SK-N-SH (cell line): ENCODE measurements around the gene DPYSL4. TPM values are rescaled to one million over a fixed set of nuclear protein-coding genes. Genes with fewer than 3 reads are reported as not detected.
A peak's percentile ranks its signal among the peaks of the same experiment; 100 is the strongest.

Experiments
- CTCF ChIA-PET: fragments of 300-600, 350-600 bp; formaldehyde crosslinking; extraction: SDS; loops from one replicate; lab custom pipeline; 2021; lab: Yijun Ruan, JAX
- POLR2A ChIA-PET: fragments of 350-600 bp; sonication (Branson Sonifier 250); formaldehyde crosslinking; extraction: SDS; loops from one replicate; lab custom pipeline; 2020; ENCODE audit warnings: antibody characterized with exemption, inconsistent platforms; lab: Yijun Ruan, JAX
- DNase-seq: peaks from one replicate; pipeline ENCODE4 v3.0.0; 2012
- H2AFZ ChIP-seq: fragments of 200-600 bp; sonication (generic); 2 replicates; pipeline ENCODE4 v1.8.1; 2016; ENCODE audit warnings: antibody characterized with exemption, mild to moderate bottlenecking, low read depth
- H3F3A ChIP-seq: fragments of 200-600 bp; sonication (generic); replicated peaks from 2 replicates; pipeline ENCODE3; 2016; ENCODE audit warnings: antibody characterized with exemption, mild to moderate bottlenecking; ENCODE audit not compliant: insufficient read depth
- H3K27ac ChIP-seq, 2 experiments: fragments of 200-500 bp in 1 of 2; fragments of 200-600 bp in 1 of 2; sonication (Bioruptor generic) in 1 of 2; sonication (generic), shearing (Covaris generic) in 1 of 2; 2 replicates each; pipeline versions ENCODE4 v1.5.1 to v1.6.1; 2014 to 2016; ENCODE audit warnings: low read depth in 2 of 2, inconsistent platforms in 1 of 2, low read length in 1 of 2, mild to moderate bottlenecking in 1 of 2, mixed read lengths in 1 of 2
- H3K27me3 ChIP-seq: fragments of 200-600 bp; sonication (generic), shearing (Covaris generic); 2 replicates; pipeline ENCODE4 v1.6.1; 2016; ENCODE audit warnings: mixed run types; ENCODE audit not compliant: insufficient read depth
- H3K36me3 ChIP-seq, 2 experiments: fragments of 200-500 bp in 1 of 2; fragments of 200-600 bp in 1 of 2; sonication (Bioruptor generic) in 1 of 2; sonication (generic) in 1 of 2; replicated peaks in 1 of 2; 2 replicates each; pipeline versions ENCODE3 to v1.5.1; 2014 to 2016; ENCODE audit warnings: low read length in 1 of 2, mild to moderate bottlenecking in 1 of 2; ENCODE audit not compliant: insufficient read depth in 2 of 2, control insufficient read depth in 1 of 2
- H3K4me1 ChIP-seq, 2 experiments: fragments of 200-500 bp in 1 of 2; fragments of 200-600 bp in 1 of 2; sonication (Bioruptor generic) in 1 of 2; sonication (generic), shearing (Covaris generic) in 1 of 2; 2 replicates each; pipeline versions ENCODE4 v1.5.1 to v1.6.1; 2014 to 2016; ENCODE audit warnings: low read depth in 1 of 2, low read length in 1 of 2, mixed run types in 1 of 2; ENCODE audit not compliant: insufficient read depth in 2 of 2, control insufficient read depth in 1 of 2
- H3K4me2 ChIP-seq: fragments of 200-600 bp; sonication (generic), shearing (Covaris generic); 2 replicates; pipeline ENCODE4 v1.6.1; 2017; ENCODE audit warnings: mixed run types
- H3K4me3 ChIP-seq, 2 experiments: fragments of 200-500 bp in 1 of 2; fragments of 200-600 bp in 1 of 2; sonication (Bioruptor generic) in 1 of 2; sonication (generic), shearing (Covaris generic) in 1 of 2; 2 replicates each; pipeline versions ENCODE4 v1.5.1 to v1.8.1; 2014 to 2016; ENCODE audit warnings: low read depth in 2 of 2, inconsistent platforms in 1 of 2, low read length in 1 of 2, mild to moderate bottlenecking in 1 of 2, mixed read lengths in 1 of 2, moderate library complexity in 1 of 2
- H3K79me2 ChIP-seq: fragments of 200-600 bp; sonication (generic); 2 replicates; pipeline ENCODE4 v1.8.1; 2017; ENCODE audit warnings: mild to moderate bottlenecking; ENCODE audit not compliant: insufficient read depth
- H3K9ac ChIP-seq: fragments of 200-600 bp; sonication (generic); 2 replicates; pipeline ENCODE4 v1.6.1; 2017; ENCODE audit warnings: mixed run types
- H3K9me2 ChIP-seq: fragments of 200-600 bp; sonication (generic); 2 replicates; pipeline ENCODE4 v1.6.1; 2017; ENCODE audit warnings: mixed run types
- H3K9me3 ChIP-seq: fragments of 200-600 bp; sonication (generic); 2 replicates; pipeline ENCODE4 v1.6.1; 2017; ENCODE audit warnings: mixed run types, mild to moderate bottlenecking, moderate library complexity
- H4K20me1 ChIP-seq: fragments of 200-600 bp; sonication (generic); 2 replicates; pipeline ENCODE4 v1.6.1; 2017; ENCODE audit warnings: mild to moderate bottlenecking, mixed run types; ENCODE audit not compliant: insufficient read depth
- EP300 ChIP-seq, 2 experiments: IDR thresholded peaks; 2 replicates each; pipeline versions ENCODE4 v1.4.0 to v1.6.1; 2012; ENCODE audit warnings: borderline replicate concordance in 1 of 2, low read depth in 1 of 2, low read length in 1 of 2
- FOSL2 ChIP-seq: IDR thresholded peaks from 2 replicates; pipeline ENCODE4 v1.4.0; 2012; ENCODE audit warnings: low read depth, mild to moderate bottlenecking, moderate library complexity, borderline replicate concordance
- JUND ChIP-seq: IDR thresholded peaks from 2 replicates; pipeline ENCODE4 v1.4.0; 2012
- MXI1 ChIP-seq: IDR thresholded peaks from 2 replicates; pipeline ENCODE4 v1.6.1; 2012; ENCODE audit warnings: mild to moderate bottlenecking, low read depth, low read length, improper control_type of control experiment
- POLR2AphosphoS5 ChIP-seq: IDR thresholded peaks from 2 replicates; pipeline ENCODE4 v1.6.1; 2012; ENCODE audit warnings: low read depth, low read length
- RCOR1 ChIP-seq: fragments of 150-350 bp; IDR thresholded peaks from 2 replicates; pipeline ENCODE4 v1.6.1; 2017; ENCODE audit warnings: antibody characterized with exemption, low read length
- RFX5 ChIP-seq: IDR thresholded peaks from 2 replicates; pipeline ENCODE4 v1.6.1; 2012; ENCODE audit warnings: mild to moderate bottlenecking, improper control_type of control experiment, low read length
- SIN3A ChIP-seq: IDR thresholded peaks from 2 replicates; pipeline ENCODE4 v1.6.1; 2012; ENCODE audit warnings: low read depth, mild to moderate bottlenecking, low read length, moderate library complexity, borderline replicate concordance
- TAF1 ChIP-seq: IDR thresholded peaks from 2 replicates; pipeline ENCODE4 v1.6.1; 2012; ENCODE audit warnings: low read depth, mild to moderate bottlenecking, low read length, moderate library complexity, borderline replicate concordance
- TCF12 ChIP-seq: IDR thresholded peaks from 2 replicates; pipeline ENCODE4 v1.4.0; 2012
- TEAD4 ChIP-seq: IDR thresholded peaks from 2 replicates; pipeline ENCODE4 v1.4.0; 2012; ENCODE audit warnings: mild to moderate bottlenecking, borderline replicate concordance; ENCODE audit not compliant: insufficient read depth
- WGBS: methylation state at CpG from one replicate; pipeline ENCODE4 v1.1.6; 2017; ENCODE audit warnings: low lambda C conversion rate; 5-methylcytosine and 5-hydroxymethylcytosine counted together
- polyA plus RNA-seq, 3 experiments: library from polyadenylated mRNA; depleted of rRNA; stranded (reverse); fragments of >200 nt; gene quantifications; 2 replicates each; pipeline ENCODE4 v1.2.3, GENCODE V29; 2012
- TF ChIP-seq, protein P1 (sequence below): fragments of 150-350 bp; IDR thresholded peaks from 2 replicates; pipeline ENCODE4 v1.6.1; 2016; ENCODE audit warnings: mild to moderate bottlenecking, low read depth, low read length
- TF ChIP-seq, protein P2 (sequence below): IDR thresholded peaks from 2 replicates; pipeline ENCODE4; 2012
- TF ChIP-seq, protein P3 (sequence below): IDR thresholded peaks from 2 replicates; pipeline ENCODE4 v1.6.1; 2012; ENCODE audit warnings: mild to moderate bottlenecking, low read depth, low read length, moderate library complexity
- TF ChIP-seq, protein P4 (sequence below): fragments of 200-600 bp; sonication (generic); IDR thresholded peaks from 2 replicates; pipeline ENCODE4 v1.6.1; 2017; ENCODE audit warnings: antibody characterized with exemption, mild to moderate bottlenecking, moderate library complexity

DPYSL4 gene
- polyA plus RNA-seq, 1 of the 3 experiments (the other 2 are of a cell fraction): 21.8 TPM

DNA sequence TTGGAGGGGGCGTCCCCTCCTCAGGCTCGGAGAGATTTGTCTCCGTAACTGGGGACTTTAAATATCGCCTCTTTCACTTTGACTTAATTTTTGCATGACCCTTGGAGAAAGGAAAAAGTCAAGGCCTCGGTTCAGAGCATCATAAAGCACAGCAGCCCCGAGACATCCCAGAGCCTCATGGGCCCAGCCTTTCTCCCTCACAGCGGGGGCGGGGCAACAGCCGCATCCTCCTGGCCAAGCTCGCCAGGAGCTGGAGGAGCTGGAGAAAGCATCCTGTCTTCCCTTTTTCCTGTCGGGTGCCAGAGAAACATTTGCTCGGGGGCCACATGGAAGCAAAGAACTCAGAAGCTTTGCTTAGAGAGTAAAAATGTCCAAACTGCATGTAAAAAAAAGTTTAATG lies 43.6 kb upstream of the DPYSL4 start:
- Histone ChIP-seq H3K27me3 (no peaks in the 10 kb centered on the region), H3K4me1 (no peaks in the 10 kb centered on the region; a peak in 1 of 4 replicates), H3K9ac (no peak overlapping the region), H3K9me3 (no peaks in the 10 kb centered on the region), H3F3A (no peaks in the 10 kb centered on the region), H3K36me3 (no peaks in the 10 kb centered on the region), H3K27ac (no peak overlapping the region), H4K20me1 (no peaks in the 10 kb centered on the region), H3K79me2 (no peaks in the 10 kb centered on the region), H2AFZ (no peak overlapping the region), H3K9me2 (no peaks in the 10 kb centered on the region), H3K4me3 (no peak overlapping the region), H3K4me2 (no peak overlapping the region)
- TF ChIP-seq RCOR1: no peak
- TF ChIP-seq, protein P1, sequence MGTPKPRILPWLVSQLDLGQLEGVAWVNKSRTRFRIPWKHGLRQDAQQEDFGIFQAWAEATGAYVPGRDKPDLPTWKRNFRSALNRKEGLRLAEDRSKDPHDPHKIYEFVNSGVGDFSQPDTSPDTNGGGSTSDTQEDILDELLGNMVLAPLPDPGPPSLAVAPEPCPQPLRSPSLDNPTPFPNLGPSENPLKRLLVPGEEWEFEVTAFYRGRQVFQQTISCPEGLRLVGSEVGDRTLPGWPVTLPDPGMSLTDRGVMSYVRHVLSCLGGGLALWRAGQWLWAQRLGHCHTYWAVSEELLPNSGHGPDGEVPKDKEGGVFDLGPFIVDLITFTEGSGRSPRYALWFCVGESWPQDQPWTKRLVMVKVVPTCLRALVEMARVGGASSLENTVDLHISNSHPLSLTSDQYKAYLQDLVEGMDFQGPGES: no peak
- no peak for TF ChIP-seq RFX5
- TF ChIP-seq, protein P2, sequence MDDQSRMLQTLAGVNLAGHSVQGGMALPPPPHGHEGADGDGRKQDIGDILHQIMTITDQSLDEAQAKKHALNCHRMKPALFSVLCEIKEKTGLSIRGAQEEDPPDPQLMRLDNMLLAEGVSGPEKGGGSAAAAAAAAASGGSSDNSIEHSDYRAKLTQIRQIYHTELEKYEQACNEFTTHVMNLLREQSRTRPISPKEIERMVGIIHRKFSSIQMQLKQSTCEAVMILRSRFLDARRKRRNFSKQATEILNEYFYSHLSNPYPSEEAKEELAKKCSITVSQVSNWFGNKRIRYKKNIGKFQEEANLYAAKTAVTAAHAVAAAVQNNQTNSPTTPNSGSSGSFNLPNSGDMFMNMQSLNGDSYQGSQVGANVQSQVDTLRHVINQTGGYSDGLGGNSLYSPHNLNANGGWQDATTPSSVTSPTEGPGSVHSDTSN: no peak
- TF ChIP-seq JUND: no peak
- TF ChIP-seq MXI1: no peak
- TF ChIP-seq, protein P3, sequence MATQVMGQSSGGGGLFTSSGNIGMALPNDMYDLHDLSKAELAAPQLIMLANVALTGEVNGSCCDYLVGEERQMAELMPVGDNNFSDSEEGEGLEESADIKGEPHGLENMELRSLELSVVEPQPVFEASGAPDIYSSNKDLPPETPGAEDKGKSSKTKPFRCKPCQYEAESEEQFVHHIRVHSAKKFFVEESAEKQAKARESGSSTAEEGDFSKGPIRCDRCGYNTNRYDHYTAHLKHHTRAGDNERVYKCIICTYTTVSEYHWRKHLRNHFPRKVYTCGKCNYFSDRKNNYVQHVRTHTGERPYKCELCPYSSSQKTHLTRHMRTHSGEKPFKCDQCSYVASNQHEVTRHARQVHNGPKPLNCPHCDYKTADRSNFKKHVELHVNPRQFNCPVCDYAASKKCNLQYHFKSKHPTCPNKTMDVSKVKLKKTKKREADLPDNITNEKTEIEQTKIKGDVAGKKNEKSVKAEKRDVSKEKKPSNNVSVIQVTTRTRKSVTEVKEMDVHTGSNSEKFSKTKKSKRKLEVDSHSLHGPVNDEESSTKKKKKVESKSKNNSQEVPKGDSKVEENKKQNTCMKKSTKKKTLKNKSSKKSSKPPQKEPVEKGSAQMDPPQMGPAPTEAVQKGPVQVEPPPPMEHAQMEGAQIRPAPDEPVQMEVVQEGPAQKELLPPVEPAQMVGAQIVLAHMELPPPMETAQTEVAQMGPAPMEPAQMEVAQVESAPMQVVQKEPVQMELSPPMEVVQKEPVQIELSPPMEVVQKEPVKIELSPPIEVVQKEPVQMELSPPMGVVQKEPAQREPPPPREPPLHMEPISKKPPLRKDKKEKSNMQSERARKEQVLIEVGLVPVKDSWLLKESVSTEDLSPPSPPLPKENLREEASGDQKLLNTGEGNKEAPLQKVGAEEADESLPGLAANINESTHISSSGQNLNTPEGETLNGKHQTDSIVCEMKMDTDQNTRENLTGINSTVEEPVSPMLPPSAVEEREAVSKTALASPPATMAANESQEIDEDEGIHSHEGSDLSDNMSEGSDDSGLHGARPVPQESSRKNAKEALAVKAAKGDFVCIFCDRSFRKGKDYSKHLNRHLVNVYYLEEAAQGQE: no peak
- no peak for TF ChIP-seq TAF1
- no peak for TF ChIP-seq TCF12
- TF ChIP-seq EP300 (IDR thresholded peaks at IDR 0.05; ENCODE audit: borderline replicate concordance in 1 of 2, low read depth in 1 of 2, low read length in 1 of 2): no peak
- TF ChIP-seq SIN3A: no peak
- no peak for TF ChIP-seq TEAD4
- TF ChIP-seq, protein P4, sequence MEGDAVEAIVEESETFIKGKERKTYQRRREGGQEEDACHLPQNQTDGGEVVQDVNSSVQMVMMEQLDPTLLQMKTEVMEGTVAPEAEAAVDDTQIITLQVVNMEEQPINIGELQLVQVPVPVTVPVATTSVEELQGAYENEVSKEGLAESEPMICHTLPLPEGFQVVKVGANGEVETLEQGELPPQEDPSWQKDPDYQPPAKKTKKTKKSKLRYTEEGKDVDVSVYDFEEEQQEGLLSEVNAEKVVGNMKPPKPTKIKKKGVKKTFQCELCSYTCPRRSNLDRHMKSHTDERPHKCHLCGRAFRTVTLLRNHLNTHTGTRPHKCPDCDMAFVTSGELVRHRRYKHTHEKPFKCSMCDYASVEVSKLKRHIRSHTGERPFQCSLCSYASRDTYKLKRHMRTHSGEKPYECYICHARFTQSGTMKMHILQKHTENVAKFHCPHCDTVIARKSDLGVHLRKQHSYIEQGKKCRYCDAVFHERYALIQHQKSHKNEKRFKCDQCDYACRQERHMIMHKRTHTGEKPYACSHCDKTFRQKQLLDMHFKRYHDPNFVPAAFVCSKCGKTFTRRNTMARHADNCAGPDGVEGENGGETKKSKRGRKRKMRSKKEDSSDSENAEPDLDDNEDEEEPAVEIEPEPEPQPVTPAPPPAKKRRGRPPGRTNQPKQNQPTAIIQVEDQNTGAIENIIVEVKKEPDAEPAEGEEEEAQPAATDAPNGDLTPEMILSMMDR: no peak
- no peak for TF ChIP-seq FOSL2
- no peak for TF ChIP-seq POLR2AphosphoS5
- ChIA-PET POLR2A (no interaction called here), CTCF (interaction anchor here (0.7 to 5.4 kb wide), 43 partner anchors 9 to 787 kb away, joined by 3 to 65 read pairs (median 5); partner anchors contain the start of gene JAKMIP3)
- WGBS: 59% methylated on average over 9 of the region's 12 CpGs
- DNase-seq: peak; percentile 65
